Epithelial cell of proximal tubule (primary cell): ENCODE data around the gene PATJ. TPM values are rescaled to one million over a fixed set of nuclear protein-coding genes. Genes with fewer than 3 reads are reported as not detected.

ENCODE experiments used
- DNase-seq: peaks from one replicate; pipeline ENCODE4 v3.0.0-alpha.2; 2011; ENCODE audit warnings: low read depth
- H3K4me3 ChIP-seq: 2 replicates; pipeline ENCODE4 v1.5.1; 2011; ENCODE audit warnings: low read depth, mild to moderate bottlenecking, low read length
- total RNA-seq: library from RNA; depleted of rRNA; stranded (reverse); fragments of >200 nt; gene quantifications from 2 replicates; pipeline ENCODE4 v1.2.3, GENCODE V29; 2015
- TF ChIP-seq, protein P1 (sequence below): conservative IDR thresholded peaks from 2 replicates; pipeline ENCODE4 v1.5.1; 2012; ENCODE audit warnings: low read depth, mild to moderate bottlenecking, low read length

Gene PATJ
- total RNA-seq, 1 donor from 2014 or later: 42.1 TPM

GRCh38 chr1:62054188-62054587 lies 311.9 kb downstream of the PATJ start:
- DNase-seq: no peak
- no peak overlapping the region for H3K4me3 ChIP-seq
- TF ChIP-seq, protein P1, sequence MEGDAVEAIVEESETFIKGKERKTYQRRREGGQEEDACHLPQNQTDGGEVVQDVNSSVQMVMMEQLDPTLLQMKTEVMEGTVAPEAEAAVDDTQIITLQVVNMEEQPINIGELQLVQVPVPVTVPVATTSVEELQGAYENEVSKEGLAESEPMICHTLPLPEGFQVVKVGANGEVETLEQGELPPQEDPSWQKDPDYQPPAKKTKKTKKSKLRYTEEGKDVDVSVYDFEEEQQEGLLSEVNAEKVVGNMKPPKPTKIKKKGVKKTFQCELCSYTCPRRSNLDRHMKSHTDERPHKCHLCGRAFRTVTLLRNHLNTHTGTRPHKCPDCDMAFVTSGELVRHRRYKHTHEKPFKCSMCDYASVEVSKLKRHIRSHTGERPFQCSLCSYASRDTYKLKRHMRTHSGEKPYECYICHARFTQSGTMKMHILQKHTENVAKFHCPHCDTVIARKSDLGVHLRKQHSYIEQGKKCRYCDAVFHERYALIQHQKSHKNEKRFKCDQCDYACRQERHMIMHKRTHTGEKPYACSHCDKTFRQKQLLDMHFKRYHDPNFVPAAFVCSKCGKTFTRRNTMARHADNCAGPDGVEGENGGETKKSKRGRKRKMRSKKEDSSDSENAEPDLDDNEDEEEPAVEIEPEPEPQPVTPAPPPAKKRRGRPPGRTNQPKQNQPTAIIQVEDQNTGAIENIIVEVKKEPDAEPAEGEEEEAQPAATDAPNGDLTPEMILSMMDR: no peak

GRCh38 chr1:62057230-62057629 lies 314.9 kb downstream of the PATJ start:
- DNase-seq: no peak
- TF ChIP-seq, protein P1: no peak
- H3K4me3 ChIP-seq: no peak overlapping the region

DNA sequence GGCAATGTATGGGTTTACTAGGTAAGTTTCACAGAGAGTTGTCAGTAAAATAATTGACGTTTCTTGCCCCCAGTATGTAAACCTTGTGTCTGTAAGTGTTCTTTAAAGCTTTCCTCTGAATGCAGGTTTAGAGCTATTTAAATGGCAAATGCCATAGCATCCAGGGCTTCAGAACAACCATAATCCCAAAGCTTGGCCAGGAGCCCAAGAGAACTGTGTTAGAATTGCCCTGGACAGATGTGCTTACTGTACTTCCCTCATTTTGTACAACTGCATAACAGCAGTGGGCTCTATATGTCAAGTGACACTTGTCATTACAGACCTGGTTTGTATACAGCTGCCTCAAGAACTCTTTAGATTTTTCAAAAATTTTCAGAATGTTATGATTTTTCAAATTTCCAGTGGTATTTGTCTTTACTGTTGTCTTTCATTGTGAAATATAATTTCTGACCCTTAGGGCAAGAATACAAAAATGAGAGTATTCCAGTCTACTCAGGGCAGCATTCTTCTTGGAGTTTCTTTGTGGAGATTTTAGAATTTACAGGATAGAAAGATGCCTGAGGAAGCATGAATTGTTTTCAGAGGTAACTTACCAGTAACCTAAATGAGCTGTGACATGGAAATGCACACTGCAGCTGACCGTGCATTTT lies 315.5 kb downstream of the PATJ start:
- TF ChIP-seq, protein P1: no peak
- no peak for DNase-seq
- H3K4me3 ChIP-seq: no peak overlapping the region

GRCh38 chr1:62058956-62059355 lies 316.7 kb downstream of the PATJ start:
- no peak overlapping the region for H3K4me3 ChIP-seq
- TF ChIP-seq, protein P1: no peak
- DNase-seq: no peak

DNA sequence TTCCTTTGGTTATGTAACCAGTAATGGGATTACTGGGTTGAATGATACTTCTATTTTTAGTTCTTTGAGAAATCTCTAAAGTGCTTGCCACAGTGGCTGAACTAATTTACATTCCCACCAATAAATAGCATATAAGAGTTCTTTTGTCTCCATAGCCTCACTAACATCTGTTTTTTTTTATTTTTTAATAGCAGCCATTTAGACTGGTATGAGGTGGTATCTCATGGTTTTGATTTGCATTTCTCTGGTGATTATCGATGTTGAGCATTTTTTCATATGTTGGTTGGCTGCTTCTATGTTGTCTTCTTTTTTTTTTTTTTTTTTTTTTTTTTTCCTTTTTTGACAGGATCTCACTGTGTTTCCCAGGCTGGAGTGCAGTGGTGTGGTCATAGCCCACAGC lies 319.8 kb downstream of the PATJ start:
- H3K4me3 ChIP-seq: no peak overlapping the region
- TF ChIP-seq, protein P1: no peak
- no peak for DNase-seq

GRCh38 chr1:62064829-62065407 lies 322.6 kb downstream of the PATJ start:
- TF ChIP-seq, protein P1: no peak
- DNase-seq: no peak

GRCh38 chr1:62066713-62067112 lies 324.4 kb downstream of the PATJ start:
- no peak overlapping the region for H3K4me3 ChIP-seq
- DNase-seq: no peak
- TF ChIP-seq, protein P1: no peak

More at GRCh38 chr1:62064829-62065407, 322.6 kb downstream of the PATJ start:
- H3K4me3 ChIP-seq: no peak overlapping the region
